Prostate gland (tissue), 2 donors: ENCODE data around the gene PNPLA5.

Experiments used
- POLR2A ChIP-seq: fragments of 450-650 bp; IDR thresholded peaks from one replicate; pipeline ENCODE4 v1.6.1; 2016; ENCODE audit warnings: antibody characterized with exemption, mild to moderate bottlenecking
- POLR2AphosphoS5 ChIP-seq: sonication (generic); formaldehyde crosslinking; IDR thresholded peaks from one replicate; pipeline ENCODE4 v1.6.1; 2017; ENCODE audit warnings: antibody characterized with exemption
- TF ChIP-seq, protein P1 (sequence below), 4 experiments: fragments of 200-600 bp in 2 of 4; fragments of 450-650 bp in 2 of 4; sonication (generic) in 2 of 4; IDR thresholded peaks; 1 replicate in 3 of 4; 2 replicates in 1 of 4; pipeline ENCODE4 v1.5.1; 2016 to 2019; ENCODE audit warnings: antibody characterized with exemption in 4 of 4, mild to moderate bottlenecking in 2 of 4, moderate library complexity in 2 of 4

DNA sequence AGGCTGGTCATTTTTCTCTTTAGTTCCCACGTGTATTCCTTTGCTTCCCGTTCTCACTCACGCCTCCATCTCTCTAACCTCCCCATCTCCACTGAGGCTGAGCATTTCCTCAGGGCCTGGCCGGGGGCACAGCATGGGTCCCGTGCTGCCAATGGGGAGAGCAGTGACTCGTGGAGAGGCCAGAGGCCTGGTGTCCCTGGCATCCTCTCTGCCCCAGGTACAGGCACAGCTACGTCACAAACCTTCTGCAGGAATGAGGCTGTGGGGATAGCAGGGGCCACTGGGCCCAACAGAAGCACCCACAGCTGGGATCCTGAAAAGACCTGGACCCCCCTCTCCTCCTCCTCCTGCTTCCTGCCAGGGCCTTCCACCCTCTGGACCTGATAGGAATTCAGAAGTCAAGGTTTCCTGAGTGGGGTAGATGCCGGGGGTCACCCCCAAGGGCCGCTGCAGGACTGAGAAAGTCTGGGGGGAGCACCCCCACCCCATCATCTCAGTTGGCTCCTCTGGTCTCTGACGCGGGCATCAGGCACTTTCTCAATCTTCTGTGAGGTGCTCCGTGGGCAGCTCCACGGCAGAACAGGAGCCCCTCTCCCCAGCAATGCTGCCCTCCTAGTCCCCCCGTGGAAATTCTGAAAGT lies 11.8 kb downstream of the PNPLA5 start:
- TF ChIP-seq POLR2AphosphoS5 (no peak), POLR2A (no peak)
- TF ChIP-seq, protein P1, sequence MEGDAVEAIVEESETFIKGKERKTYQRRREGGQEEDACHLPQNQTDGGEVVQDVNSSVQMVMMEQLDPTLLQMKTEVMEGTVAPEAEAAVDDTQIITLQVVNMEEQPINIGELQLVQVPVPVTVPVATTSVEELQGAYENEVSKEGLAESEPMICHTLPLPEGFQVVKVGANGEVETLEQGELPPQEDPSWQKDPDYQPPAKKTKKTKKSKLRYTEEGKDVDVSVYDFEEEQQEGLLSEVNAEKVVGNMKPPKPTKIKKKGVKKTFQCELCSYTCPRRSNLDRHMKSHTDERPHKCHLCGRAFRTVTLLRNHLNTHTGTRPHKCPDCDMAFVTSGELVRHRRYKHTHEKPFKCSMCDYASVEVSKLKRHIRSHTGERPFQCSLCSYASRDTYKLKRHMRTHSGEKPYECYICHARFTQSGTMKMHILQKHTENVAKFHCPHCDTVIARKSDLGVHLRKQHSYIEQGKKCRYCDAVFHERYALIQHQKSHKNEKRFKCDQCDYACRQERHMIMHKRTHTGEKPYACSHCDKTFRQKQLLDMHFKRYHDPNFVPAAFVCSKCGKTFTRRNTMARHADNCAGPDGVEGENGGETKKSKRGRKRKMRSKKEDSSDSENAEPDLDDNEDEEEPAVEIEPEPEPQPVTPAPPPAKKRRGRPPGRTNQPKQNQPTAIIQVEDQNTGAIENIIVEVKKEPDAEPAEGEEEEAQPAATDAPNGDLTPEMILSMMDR (IDR thresholded peaks at IDR 0.05), result no peak
